ACHN (cell line): Measurements from ENCODE around the gene SPNS2.

Experiments used
- DNase-seq: peaks from one replicate; pipeline ENCODE4 v3.0.0-alpha.2; 2015
- in situ Hi-C: cut with HindIII; loops from 2 replicates; pipeline ENCODE4 v1.10.0; 2017; ENCODE audit warnings: low sequenced_read_pairs, low pct_ligation_motif_present, low pct_unique_long_range_greater_than_20kb

The SPNS2 gene, protein sequence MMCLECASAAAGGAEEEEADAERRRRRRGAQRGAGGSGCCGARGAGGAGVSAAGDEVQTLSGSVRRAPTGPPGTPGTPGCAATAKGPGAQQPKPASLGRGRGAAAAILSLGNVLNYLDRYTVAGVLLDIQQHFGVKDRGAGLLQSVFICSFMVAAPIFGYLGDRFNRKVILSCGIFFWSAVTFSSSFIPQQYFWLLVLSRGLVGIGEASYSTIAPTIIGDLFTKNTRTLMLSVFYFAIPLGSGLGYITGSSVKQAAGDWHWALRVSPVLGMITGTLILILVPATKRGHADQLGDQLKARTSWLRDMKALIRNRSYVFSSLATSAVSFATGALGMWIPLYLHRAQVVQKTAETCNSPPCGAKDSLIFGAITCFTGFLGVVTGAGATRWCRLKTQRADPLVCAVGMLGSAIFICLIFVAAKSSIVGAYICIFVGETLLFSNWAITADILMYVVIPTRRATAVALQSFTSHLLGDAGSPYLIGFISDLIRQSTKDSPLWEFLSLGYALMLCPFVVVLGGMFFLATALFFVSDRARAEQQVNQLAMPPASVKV

GRCh38 chr17:4498461-4499397, at the start of gene SPNS2:
SPNS2 (plus strand) TSS chr17:4498881; CDS start chr17:4499048, 167 bp downstream.
- peak; percentile 84 for DNase-seq
- in situ Hi-C loops: loop anchor here (5.0 kb wide), 1 partner anchor 76 kb away; no protein-coding TSS in a partner anchor

DNA sequence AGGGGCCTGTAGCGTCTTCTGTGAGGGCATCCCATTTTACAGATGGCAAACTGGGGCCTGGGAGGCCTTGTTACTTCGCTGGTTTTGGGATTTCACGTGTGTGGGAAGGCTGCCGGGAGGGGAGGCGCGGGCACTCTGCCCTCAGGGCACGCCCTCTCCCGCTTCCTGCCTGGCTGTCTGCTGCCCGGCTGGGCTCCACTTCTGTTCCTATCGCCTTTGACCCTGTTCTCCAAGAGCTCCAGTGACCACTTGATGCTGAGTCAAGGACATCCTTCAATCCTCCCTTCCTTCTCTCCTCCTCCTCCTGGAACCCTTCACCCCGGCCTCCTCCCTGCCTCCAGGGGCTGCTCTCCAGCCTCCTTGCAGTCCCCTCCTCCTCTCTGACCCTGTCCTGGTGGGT, 48.9 kb upstream of the SPNS2 start:
- DNase-seq: no peak
- in situ Hi-C loops: no loop called here

DNA sequence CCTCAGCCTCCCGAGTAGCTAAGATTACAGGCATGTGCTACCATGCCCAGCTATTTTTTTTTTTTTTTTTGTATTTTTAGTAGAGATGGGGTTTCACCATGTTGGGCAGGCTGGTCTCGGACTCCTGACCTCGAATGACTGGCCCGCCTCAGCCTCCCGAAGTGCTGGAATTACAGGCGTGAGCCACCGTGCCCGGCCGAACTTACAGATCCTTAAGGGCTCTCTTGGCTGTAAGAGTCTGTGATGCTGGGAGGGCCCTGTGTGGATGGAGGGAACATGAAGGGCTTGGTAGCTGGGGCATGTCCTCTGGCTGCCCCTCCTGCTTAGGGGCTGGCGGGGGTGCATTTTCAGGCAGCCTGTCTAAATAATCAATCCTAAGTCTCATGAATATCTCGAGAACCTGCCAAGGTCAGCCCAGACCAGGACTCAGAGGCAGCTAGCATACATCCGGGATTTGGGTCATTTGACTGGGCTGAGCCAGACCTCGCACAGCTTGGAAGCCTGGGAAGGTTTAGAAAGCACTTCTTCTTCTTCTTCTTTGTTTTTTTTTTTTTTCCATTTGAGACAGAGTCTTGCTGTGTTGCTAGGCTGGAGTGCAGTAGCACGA, 47.9 kb upstream of the SPNS2 start:
- in situ Hi-C loops: no loop called here
- DNase-seq: no peak

GRCh38 chr17:4453812-4454591, 44.7 kb upstream of the SPNS2 start:
- DNase-seq: no peak
- in situ Hi-C loops: no loop called here

DNA sequence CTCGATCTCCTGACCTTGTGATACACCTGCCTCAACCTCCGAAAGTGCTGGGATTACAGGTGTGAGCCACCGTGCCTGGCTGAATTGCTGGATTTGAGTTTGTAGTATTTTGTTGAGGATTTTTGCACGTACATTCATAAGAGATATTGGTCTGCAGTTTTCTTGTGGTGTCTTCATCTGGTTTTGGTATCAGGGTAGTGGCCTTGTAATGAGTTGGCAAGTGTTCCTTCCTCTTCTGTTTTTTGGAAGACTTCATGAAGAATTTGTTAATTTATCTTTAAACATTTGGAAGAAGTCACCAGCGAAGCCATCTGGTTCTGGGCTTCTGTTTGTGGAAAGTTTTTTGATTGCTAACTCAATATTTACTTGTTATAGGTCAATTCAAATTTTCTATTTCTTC, 38.0 kb upstream of the SPNS2 start:
- in situ Hi-C loops: no loop called here
- no peak for DNase-seq

- in situ Hi-C loops: no loop called here
- no peak for DNase-seq
Measured at GRCh38 chr17:4463818-4464476, 34.7 kb upstream of the SPNS2 start.

DNA sequence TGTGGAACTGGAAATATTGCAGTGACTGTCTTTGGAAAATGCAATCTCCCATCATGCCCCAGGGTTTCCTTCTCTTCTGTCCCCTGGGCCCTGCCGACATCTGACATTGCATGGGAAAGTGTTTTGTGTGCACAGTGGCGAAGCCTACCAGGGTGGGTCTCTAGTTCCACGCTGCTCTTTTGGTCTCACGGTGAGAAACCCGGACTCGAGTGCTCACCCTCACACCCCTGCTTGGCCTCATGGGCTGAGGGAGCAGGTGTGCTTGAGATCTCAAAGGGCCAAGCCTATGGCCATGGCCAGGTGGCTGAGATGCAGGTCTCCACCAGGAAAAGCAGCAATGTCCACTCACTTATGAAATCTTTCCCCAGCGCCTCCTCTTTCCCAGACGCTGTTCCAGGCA, 32.9 kb upstream of the SPNS2 start:
- in situ Hi-C loops: no loop called here
- DNase-seq: no peak

DNA sequence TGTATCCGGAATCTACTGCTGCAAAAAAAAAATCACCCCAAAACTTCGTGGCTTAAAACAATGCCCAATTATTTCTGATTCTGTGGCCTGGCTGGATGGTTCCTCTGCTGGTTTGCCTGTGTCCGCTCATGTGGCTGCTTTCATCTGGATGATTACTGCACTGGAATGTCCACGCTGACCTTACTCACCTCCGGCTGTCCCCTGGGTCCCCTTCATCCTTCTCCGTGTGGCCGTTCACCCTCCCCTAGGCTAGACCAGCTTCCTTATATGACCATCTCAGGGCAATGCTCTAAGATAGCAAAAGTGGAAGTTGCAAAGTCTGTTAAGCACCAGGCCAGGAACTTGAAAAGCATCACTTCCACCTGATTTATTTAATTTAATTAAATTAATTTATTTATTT, 31.4 kb upstream of the SPNS2 start:
- in situ Hi-C loops: no loop called here
- no peak for DNase-seq

DNA sequence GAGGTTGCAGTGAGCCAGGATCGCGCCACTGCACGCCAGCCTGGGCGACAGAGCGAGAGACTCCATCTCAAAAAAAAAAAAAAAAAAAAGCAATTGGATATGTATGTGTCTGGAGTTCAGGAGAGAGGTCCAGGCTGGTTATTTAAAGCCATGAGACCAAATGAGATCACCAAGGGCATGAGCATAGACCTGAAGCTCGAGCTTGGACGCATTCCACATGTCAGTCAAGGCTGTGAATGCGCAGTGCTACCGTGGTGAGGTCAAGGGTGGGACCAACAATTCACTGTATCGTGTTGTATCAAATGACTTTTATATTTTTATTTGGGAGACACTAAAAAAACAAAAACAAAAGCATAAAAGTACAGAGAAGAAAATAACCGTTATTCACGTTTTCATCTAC, 29.1 kb upstream of the SPNS2 start:
- in situ Hi-C loops: no loop called here
- no peak for DNase-seq

DNA sequence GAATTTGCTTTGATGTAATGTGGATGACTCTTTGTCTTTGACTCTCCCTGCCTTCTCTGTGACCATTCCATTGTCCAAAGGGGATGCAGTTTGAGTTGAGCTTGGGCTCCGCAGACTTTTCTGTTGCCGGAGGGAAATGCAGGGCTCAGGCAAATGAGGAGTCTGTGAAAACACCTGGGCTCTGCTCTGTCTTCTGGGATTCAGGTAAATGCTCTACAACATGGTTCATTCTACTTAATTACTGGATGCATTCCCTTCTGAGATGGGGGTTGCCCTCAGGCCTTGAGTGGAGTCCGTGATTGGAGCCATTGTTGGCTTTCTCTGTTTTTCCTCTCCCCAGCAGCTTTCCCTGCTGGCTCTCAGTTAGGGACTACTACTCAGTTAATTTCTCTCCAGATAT, 26.4 kb upstream of the SPNS2 start:
- DNase-seq: no peak
- in situ Hi-C loops: no loop called here

DNA sequence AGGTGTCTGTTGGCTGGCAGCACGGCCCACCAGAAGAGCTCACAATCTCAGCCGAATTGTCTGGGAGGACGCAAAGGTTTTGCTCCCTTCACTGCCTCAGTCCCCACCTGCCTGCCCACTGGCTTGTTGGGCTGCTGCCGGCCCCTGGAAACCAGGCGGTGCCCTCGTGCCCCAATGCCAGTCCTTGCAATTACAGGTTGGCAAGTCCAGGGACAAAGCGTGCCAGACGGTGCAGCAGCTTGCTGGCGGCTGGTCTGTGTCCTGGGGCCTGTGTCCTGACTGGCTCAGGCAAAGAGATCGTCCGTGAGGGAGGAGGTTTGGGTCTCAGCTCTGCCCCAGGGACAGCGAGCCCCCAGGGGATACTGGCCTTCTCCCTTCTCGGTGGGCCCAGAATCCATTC, 24.6 kb upstream of the SPNS2 start:
- in situ Hi-C loops: no loop called here
- DNase-seq: no peak

- no peak for DNase-seq
- in situ Hi-C loops: no loop called here
Measured at GRCh38 chr17:4475001-4475400, 23.7 kb upstream of the SPNS2 start.

- in situ Hi-C loops: no loop called here
- DNase-seq: no peak
Measured at GRCh38 chr17:4475463-4475862, 23.2 kb upstream of the SPNS2 start.

DNA sequence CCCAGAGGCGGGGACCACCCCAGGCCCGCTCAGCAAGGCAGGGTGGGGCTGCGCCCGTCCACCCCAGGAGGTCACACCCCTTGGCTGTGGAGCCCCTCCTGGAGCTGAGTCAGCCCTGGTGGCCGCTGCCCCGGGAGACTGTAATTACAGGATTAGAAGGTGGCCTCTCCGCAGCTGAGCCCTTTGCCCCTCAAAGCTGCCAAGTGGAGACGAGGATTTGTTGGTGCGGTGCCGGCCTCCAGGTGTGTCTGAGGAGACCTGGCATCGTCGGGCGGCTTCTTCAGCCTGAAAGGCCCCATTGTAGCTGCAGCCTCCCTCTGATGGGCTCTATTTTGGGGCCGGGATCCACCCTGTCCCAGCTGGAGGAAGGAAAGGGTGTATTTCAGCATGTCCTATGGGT, 22.7 kb upstream of the SPNS2 start:
- in situ Hi-C loops: no loop called here
- no peak for DNase-seq

- DNase-seq: no peak
- in situ Hi-C loops: no loop called here
Measured at GRCh38 chr17:4476511-4477070, 22.1 kb upstream of the SPNS2 start.

DNA sequence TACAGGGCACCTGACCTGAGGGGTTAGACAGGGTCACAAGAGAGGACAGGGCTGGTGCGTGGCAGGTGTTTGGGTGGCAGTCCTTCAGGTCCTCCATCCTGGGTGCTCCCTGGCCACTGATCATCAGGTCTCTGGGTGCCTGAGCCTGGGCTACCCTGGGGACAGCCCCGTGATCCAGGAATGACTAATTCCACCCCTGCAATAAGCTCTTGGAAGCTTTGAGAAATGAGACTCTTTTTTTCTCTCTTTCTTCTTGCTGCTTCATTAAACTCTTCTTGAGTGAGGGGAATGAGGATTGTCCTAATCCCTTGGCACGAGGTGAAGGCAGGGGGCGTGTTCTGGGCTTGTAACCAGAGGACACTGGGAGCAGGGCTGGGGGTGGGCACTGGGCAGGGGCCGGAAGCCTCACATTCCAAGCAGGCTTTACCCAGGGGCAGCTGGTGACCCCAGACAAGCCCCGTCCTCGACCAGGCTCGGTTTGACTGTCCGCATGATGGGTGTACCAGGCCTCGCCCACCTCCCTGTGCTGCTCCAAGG, 21.4 kb upstream of the SPNS2 start:
- peak; percentile 30 for DNase-seq
- in situ Hi-C loops: no loop called here

- in situ Hi-C loops: no loop called here
- no peak for DNase-seq
Measured at GRCh38 chr17:4478318-4478830, 20.3 kb upstream of the SPNS2 start.
